LoVo (cell line): ENCODE measurements around the gene IKZF2.

Source experiments
- DNase-seq: peaks from one replicate; pipeline ENCODE4 v3.0.0-alpha.2; 2016; ENCODE audit warnings: low spot score

IKZF2 gene

GRCh38 chr2:213152888-213153287 lies 1.5 kb upstream of the IKZF2 start:
- no peak for DNase-seq

DNA sequence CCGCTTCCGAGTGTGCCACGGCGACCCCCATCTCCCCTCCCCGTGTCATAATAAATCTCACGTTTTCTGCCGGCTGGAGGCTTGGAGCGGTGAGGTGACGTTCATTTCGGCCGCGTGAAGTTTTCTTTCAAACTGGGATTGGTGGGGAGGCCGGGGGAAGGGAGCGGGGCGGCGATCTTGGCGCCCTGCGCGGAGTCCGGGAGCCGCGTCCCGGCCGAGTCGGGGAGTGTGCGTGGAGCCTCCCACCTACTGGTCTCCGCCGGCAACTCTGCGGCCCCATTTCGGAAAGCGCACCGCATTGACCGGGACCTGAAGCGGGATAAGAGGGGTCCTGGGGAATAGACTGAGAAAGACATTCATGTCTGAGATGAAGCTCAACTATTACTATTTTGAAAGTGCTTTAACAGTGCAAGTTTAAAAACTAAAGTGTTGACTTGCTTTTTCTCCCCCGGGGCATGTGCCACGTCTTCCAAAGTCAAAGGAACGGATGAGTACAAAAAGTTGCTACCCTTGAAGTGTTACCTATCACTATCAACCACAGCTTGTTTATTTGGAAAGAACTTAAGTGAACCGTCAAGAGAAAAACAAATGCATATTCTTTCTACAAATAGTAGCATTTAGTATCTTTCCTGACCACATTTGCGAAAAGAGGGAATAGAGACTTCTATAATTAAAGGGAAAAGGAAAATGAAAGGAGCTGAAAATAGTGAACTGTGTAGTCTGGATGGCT lies 818 bp upstream of the IKZF2 start:
- peak; percentile 29 for DNase-seq

DNA sequence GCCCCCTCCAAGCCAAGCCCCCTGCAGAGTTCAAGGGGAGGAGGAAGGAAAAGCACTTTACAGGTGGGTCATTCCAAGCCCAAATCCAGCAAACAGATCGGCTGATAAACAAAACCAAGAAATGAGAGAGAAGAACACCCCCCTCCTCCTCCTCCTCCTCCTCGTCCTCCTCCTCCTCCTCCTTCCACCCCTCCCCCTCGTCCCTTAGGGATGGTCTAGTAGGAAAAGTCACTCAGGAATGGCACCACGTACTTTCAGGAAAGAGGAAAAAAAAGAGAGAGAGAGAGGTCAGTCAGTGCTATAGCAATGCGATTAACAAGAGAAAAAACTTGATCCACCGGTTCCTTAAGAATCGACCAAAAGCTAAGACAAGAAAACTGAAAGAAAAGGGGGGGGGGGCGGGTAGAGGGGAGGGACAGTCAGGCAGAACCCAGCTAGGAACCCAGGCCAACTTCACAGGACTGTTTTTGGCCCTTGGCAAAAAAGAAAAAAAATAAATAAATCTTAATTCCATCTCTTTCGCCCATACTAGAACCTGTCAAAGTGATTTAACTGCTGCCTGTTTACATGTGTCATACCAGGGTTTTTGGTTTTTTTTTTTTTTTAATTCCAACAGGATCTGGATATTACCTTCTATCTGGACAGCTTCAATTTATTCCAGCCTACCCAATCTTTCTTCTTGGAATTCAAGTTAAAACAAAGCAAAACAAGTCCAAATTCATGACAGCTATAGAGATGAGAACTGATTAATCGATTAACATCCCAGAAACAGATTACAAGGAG lies 906 bp downstream of the IKZF2 start:
- no peak for DNase-seq

- no peak for DNase-seq
Measured at GRCh38 chr2:213149949-213150314, 1.5 kb downstream of the IKZF2 start.

DNA sequence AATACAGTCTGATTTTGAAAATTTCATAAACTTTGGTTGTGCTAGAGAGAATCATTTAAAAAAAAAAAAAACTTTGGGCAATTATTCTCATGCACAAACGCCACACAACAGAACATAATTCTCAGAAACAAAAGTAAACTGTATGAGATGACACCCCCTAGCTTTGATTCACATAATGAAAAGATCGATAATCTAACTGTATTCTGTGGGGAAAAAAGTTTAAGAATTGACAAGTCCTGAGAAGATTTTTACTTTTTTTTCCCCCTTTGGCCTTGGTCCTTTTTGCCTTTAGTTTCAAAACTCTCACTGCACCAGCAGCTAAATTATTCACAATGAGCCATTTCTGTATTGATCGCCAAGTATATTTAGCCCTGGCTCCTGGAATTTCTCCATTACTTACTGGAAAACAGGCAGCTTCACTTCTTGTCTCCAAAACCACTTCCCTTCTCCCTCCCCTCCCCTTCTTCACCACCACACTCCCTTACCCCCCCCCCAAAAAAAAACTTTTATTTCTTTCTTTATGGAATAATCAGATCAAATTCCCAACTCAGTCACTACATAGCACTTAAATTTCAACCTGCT lies 2.0 kb downstream of the IKZF2 start:
- DNase-seq: no peak

- DNase-seq: no peak
Measured at GRCh38 chr2:213148572-213149261, 2.7 kb downstream of the IKZF2 start.

- DNase-seq: no peak
Measured at GRCh38 chr2:213147538-213147937, 3.9 kb downstream of the IKZF2 start.

- DNase-seq: no peak
Measured at GRCh38 chr2:213145715-213146242, 5.6 kb downstream of the IKZF2 start.

GRCh38 chr2:213137064-213137463 lies 14.3 kb downstream of the IKZF2 start:
- no peak for DNase-seq

DNA sequence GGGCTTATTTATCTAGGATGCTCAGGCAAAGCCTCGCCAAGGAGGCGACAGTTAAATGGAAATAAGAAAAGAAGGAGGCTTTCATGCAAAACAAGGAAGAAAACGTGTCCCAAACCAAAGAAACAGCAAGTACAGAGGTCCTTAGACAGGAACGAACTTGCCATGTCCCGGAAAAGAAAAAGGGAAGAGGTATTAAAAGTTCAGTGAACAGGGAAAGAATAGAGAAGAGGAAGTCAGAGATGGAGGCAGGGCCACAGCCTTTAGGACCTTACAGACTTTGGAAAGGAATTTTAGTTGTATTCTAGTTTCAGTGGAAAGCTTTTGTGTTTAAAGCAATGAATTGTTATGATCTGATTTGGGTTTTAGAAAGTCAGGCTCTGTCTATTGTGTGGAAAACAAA lies 22.1 kb downstream of the IKZF2 start:
- no peak for DNase-seq

DNA sequence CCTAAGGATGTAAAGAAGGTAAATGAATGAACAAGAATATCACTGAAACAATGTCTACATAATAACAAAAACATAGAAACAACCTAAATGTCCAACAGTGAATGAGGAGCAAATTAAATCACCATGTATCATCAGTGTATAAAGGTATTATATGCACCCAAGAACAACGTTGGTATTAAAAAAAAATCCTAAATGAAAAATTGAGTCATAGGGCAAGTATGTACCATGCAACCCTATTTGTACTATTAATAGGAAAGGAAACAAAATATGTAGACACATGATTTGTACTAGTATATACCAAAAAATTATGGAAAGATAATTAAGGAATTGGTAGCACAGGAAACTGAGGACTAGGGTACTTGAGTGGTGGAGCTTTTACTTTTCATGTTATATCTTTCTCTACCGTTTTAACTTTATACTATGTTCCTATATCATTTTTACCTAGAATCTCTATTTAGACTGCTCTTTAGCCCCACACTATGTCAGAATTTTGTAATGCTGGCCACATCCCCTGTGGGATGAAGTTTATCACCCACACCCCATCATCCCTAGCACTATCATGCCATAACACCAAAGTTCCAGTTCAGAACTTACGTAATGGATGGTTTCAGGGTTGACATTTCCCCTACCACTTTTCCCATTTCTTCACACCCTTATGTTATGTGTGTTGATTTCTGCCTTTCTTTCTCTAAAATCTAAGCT lies 25.6 kb downstream of the IKZF2 start:
- no peak for DNase-seq

DNA sequence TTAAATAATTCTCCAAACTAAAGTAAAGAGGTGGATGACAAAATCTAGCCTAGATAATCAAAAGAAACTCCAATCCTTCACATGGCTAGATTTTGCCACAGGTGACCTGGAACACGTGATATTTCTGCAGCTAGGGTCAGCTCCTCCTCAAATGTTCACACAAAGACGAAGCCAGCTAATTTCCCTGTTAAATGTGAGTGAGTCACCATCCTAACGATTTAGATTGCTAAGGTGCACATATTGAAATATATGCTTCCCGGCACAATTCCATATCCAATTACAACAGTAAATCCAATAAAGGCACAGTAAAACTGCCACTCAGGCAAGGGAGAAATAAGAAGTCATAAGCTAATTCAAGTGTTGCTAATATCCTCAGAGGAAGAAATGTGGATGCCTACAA lies 28.7 kb downstream of the IKZF2 start:
- DNase-seq: no peak

DNA sequence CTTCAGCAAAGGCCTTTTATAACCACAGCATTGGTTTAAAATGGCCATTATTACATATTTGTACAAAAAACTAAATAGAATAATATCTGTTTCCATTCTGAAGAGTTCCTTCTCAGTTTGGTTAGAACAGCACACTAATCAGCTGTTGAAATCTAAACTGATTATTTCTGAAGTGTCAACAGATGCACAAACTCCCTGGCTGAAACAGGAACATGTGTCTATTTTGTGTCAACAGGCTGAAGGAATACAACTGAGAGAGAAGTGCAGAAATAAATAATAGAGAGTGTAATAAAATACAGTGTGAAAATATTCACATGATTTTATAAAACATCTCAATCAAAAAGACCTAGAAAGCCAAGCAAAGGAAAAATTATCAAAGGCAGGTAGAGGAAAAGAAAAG lies 29.7 kb downstream of the IKZF2 start:
- DNase-seq: no peak

GRCh38 chr2:213119061-213119809 lies 32.2 kb downstream of the IKZF2 start:
- DNase-seq: no peak

DNA sequence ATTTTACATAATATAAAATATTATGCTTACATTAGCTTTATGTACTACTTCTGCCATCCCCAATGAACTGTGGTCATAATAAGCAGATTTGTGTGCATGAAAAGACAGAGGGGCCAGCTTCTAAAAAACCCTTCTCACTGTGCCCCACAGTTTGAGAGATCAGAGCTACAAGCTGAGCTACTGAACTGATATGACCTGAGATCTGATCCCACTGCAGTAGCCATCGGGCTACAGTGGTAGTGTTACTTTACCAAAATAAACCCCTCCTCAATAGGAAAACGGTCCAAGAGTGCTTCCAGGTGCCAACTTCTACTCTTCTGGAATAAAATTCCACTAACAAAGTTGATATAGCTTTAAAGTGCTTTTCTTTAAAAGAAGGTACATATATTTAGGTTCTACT lies 43.1 kb downstream of the IKZF2 start:
- no peak for DNase-seq

GRCh38 chr2:213107728-213108127 lies 43.7 kb downstream of the IKZF2 start:
- no peak for DNase-seq

GRCh38 chr2:213105212-213105611 lies 46.2 kb downstream of the IKZF2 start:
- no peak for DNase-seq

GRCh38 chr2:213104903-213105202 lies 46.6 kb downstream of the IKZF2 start:
- DNase-seq: no peak

- DNase-seq: no peak
Measured at GRCh38 chr2:213104092-213104902, 47.1 kb downstream of the IKZF2 start.

DNA sequence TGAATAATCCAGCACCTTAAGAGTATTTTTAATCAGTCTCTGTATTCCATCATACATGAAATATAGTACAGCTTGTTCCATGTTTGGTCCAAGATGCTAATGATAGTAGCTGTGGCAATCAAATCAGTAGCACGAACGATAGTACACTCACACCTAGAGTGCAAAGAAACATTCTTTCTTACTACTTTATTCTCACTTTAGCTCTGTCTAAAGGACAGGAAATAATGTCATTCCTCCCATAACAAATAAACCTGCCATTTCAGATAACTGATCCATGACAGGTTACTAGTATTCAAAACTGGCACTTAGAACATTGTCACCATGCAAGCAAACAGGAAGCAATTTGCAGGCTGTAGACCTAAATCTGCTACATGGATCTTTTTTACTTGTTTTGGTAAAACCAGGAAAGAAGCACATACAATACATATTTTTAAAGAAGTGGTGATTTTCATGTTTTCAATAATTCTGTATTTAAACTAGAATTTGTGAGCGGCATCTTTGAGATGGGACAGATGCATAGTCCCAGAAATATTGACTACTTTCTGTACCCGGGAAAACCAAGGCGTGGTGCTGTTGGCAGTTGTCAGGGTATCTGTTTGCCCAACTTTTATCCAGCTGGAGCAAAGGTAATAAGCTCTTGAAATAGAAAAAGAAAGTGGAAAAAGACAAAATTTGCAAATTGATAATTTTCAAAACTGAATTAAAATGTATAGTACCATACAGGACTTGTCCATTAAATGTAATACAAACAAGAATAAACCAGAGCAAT lies 49.5 kb downstream of the IKZF2 start:
- no peak for DNase-seq
